GM21737 (cell line): ENCODE results near the gene GALNT2.
A peak's percentile ranks its signal among the peaks of the same experiment; 100 is the strongest.

Source experiments
- ATAC-seq: cut with Tn5 transposase; IDR thresholded peaks from one replicate; pipeline ENCODE4 v1.9.1; 2021; ENCODE audit warnings: mild to moderate bottlenecking, moderate library complexity; ENCODE audit not compliant: unreplicated experiment

Gene GALNT2

GRCh38 chr1:230199034-230199433 lies 132.0 kb downstream of the GALNT2 start:
- ATAC-seq: no peak

- no peak for ATAC-seq
Observed at GRCh38 chr1:230199554-230199953, 132.5 kb downstream of the GALNT2 start.

DNA sequence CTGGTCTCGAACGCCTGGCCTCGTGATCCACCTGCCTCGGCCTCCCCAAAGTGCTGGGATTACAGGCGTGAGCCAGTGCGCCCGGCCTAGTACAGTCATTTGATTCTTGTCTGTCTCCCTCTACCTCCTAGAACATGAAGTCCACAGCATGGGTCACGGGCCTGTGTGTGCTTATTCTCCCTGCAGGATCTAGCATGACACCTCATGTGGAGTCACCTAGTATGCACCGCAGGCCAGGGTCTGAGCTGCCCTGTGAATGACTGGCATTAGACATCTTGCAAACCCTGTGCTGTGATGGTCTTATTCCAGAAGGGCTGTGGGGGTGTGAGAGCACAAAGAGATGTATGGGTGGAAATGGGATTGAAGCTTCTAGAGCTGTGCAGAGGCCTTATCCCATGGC lies 133.2 kb downstream of the GALNT2 start:
- ATAC-seq: no peak

DNA sequence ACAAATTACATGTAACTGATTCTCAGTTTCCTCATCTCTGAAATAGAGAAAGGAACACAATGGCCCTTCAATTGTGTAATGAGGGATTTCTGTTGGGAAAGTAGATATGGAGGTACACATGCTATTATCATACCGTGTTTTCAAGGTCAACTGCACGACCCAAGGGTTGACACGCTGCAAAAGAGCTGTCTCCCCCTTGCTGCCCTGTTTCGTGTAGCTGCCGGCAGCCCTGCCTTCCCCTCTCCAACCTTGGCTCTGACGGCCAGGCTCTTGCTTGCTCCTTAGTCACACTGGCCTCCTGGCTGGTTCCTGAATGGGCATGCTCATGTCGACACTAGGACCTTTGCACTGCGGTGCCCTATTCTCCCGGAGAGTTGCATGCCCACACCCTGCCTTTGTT lies 134.4 kb downstream of the GALNT2 start:
- no peak for ATAC-seq

- no peak for ATAC-seq
Observed at GRCh38 chr1:230204842-230205241, 137.8 kb downstream of the GALNT2 start.

DNA sequence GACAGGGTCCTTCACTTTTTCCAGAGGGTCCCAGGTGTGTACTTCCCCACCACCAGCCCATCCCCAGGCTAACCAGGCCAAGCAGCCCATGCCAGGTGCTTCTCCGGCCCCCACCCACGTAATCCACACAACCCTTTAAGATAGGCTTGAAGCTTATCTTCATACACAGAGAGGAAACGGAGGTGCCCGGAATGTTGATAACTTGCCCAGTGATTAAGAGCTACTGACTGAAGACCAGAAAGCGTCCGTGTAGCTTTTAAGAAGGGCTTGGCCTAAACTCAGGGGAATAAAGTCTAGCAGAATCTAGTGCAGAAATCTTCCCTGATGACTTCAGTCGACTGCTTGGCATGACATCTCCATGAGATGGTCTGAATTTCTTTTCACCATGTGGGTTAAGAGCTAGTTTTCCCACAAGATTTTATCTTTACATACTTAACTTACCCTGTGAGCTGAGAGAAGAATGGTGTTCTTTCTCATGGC lies 138.7 kb downstream of the GALNT2 start:
- no peak for ATAC-seq

DNA sequence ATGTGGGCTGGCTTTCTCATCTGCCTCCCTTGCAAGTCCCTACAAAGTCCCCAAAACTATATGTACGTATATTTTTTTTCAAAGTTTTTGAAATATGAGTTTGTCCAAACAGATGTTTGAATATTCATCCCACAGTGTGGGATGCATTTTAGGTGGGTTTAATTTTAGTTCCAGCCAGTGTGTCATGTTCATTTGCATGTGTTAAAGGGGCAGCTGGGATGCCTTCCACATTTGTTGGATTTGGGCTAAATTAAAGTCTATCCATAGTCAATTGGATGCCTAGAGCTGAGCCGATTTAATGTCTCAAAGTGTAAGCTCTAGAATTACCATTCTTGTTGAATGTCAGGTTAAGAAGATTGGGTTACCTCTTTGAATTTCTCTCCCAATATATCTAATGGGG lies 139.2 kb downstream of the GALNT2 start:
- ATAC-seq: no peak

GRCh38 chr1:230206976-230207375 lies 139.9 kb downstream of the GALNT2 start:
- ATAC-seq: no peak

DNA sequence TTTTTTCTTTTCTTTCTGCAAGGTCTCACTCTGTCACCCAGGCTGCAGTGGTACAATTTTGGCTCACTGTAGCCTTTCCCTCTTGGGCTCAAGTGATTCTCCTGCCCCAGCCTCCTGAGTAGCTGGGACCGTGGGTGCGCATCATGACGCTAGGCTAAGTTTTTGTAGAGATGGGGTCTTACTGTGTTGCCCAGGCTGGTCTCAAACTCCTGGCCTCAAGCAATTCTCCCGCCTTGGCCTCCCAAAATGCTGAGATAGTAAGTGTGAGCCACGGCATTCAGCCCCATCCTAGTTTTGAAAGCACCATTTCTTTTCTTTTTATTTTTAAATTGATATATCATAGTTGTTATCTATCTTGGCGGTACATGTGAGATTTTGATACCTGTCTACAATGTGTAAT lies 140.6 kb downstream of the GALNT2 start:
- no peak for ATAC-seq

- ATAC-seq: peak; percentile 51
Observed at GRCh38 chr1:230208619-230209261, 141.7 kb downstream of the GALNT2 start.

DNA sequence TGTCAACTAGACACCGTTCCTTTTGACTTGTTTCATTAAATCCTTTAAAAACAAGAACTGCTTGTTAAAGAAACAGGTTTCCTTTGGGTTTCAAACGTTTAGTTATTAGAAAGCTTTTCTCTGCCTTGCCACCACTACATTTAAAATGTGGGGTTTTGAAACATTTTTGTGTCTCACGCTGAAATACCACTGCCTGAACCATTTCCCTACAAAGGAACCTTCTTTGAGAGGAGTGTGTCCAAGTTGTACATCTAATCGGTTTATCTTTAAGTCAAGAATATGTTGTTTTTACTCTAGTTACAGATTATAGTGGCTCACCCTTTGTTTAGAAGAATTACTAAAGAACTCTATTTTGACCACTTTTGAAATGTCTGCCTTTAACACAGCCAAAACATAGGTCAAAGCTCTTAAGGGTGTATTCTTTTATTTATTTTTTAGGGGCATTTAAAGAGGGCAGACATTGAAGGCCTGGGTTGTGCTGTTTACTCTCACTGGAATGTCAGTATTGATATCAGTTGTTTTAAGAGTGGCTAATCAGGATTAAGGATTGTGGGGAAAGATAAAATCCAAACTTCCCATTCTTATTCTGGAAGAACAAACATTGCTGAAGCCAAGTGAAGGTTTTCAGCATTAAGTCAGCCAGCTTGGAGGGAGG lies 143.4 kb downstream of the GALNT2 start:
- no peak for ATAC-seq

- no peak for ATAC-seq
Observed at GRCh38 chr1:230210981-230211336, 143.9 kb downstream of the GALNT2 start.

DNA sequence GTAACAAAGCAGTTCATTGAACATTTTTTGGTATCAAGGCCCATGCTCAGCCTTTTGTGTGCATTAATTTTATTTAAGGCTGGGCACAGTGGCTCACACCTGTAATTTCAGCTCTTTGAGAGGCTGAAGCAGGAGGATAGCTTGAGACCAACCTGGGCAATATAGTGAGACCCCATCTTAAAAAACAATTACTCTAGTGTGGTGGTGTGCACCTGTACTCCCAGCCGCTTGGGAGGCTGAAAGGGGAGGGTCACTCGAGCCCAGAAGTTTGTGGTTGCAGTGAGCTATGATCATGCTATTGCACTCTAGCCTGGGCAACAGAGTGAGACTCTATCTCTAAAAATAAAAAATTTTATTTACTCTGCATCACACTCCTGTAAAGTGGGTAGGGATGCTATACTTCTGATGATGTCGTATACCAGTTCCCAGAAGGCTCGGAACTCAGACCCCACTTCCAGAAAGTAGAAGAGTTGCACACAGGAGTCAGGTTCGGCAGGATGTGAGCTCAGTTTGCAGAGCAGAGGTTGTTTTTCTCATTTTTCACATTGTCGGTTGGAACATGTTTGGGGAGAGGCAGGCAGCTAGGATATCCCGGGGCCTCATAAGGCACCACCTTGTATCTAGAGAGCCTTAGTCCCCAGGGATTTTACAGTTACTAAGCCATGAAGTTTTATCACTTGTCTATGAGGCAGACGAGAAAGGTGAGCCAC lies 144.6 kb downstream of the GALNT2 start:
- ATAC-seq: peak; percentile 15

GRCh38 chr1:230212405-230212936 lies 145.4 kb downstream of the GALNT2 start:
- ATAC-seq: peak; percentile 35

- no peak for ATAC-seq
Observed at GRCh38 chr1:230215031-230215430, 148.0 kb downstream of the GALNT2 start.

DNA sequence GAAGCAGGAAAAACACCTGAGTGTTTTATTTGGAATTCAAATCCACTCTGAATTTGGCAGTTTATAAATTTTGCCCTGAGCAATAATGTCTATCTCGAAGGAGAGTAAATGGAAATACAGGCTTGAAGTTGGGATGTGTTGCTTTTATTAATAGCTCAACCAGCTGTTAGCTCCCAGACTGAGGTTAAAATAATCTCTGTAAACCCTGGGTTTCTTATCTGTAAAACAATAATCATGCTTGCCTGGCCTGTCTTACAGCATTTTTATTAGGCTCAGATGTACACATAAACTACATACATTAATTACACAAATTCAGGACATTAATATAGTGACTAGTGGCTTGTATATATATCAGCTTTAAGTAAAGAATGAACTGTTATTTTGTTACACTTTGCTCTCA lies 148.5 kb downstream of the GALNT2 start:
- ATAC-seq: no peak

- ATAC-seq: no peak
Observed at GRCh38 chr1:230216896-230217295, 149.9 kb downstream of the GALNT2 start.

DNA sequence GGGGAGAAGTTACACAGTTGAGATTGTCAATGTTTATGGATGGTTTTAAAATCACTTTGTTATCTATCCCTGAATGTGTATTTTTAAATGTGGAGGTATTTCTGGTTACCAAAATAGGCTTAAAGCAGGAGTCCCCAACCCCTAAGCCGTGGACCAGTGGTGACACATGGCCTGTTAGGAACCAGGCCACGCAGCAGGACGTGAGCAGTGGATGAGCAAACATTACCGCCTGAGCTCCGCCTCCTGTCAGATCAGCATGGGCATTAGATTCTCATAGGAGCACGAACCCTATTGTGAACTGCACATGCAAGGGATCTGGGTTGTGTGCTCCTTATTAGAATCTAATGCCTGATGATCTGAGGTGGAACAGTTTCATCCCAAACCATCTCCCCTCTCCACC lies 151.6 kb downstream of the GALNT2 start:
- ATAC-seq: no peak

GRCh38 chr1:230219174-230220067 lies 152.4 kb downstream of the GALNT2 start:
- no peak for ATAC-seq

GRCh38 chr1:230220478-230220877 lies 153.4 kb downstream of the GALNT2 start:
- ATAC-seq: no peak

DNA sequence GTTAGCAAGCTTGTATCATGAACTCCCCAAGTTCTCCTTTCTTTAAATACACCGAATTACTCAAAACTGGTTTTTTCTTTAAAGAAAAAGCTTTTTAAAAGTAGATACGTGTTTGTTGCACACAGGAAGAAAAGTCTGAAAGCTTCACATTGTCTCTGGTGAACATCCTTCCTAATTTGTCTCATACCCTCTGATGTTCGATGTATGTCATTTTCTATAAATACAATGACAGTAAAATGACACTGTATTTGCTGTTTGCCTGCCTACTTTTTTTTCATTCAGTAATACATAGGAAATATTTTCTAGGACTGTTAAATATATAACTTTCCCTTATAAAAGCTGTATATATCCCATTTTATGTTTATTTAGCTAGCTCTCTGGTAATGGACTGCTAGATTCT lies 153.9 kb downstream of the GALNT2 start:
- no peak for ATAC-seq
